ENCODE measurements around the gene FBXO3. TPM values are rescaled to one million over a fixed set of nuclear protein-coding genes. Genes with fewer than 3 reads are reported as not detected.

Gene FBXO3
- total RNA-seq, 2 experiments from 2014 or later, result 14.9 to 17.0 TPM

DNA sequence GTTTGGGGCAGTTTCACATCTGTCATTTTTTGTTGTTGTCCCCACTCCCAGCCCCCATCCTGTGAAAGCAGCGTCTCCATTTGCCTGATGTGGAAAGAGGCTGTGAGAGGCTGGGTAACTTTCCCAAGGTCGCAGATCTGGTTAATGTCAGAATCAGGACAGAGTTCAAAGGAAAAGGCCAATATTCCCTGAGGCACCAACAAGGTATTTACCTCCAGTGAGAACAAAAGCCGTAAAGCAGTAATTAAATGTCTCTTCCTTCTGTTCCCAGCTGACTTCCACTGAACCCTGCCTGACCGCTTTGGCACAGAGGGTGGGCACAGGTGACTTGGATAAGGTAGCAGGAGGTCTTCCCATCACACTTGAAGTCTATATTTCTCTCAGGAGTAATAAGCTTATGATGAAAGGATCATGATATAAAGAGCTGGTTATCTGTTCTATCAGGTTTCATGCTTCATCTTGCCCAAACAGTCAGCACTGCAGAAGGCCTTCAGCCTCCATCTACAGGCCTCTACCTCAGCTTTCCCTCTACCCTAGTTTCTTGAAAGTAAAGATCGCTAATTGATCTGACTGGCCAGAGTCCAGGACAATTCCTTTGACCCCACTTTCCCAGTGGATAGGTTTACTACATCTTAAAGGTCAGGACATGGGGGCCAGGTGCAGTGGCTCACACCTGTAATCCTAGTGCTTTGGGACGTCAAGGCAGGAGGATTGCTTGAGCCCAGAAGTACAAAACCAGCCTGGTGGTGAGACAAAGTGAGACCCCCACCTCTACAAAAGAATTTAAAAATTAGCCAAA is 83.1 kb downstream of the FBXO3 start:
- H3K4me1 Mint-ChIP-seq, result peaks cover 4% of the 10 kb centered on the region
- CTCF ChIA-PET, result interaction anchor here (1.2 kb wide), 1 partner anchor 94 kb away, joined by 3 read pairs; no protein-coding TSS in a partner anchor
- H3K4me3 Mint-ChIP-seq, result no peak overlapping the region
- no peaks in the 10 kb centered on the region for H3K36me3 Mint-ChIP-seq
- H3K27me3 Mint-ChIP-seq, result peaks cover 7% of the 10 kb centered on the region
- no peak overlapping the region for H3K27ac Mint-ChIP-seq
- ATAC-seq (no peak), DNase-seq (no peak)
- H3K9me3 Mint-ChIP-seq (ENCODE audit: low read depth), result no peaks in the 10 kb centered on the region

Other genes with a start within 250 kb of the FBXO3 start
- gene C11orf91, start 73.7 kb downstream of the FBXO3 start, total RNA-seq, result not detected
- gene CD59, start 38.1 kb downstream of the FBXO3 start, total RNA-seq, result 10 to 100 TPM; 54.1 to 70.5 TPM
- gene LMO2, start 117.6 kb upstream of the FBXO3 start, total RNA-seq, result not detected